HepG2 (cell line): ENCODE data around the gene PLEKHM2. TPM values are rescaled to one million over a fixed set of nuclear protein-coding genes. Genes with fewer than 3 reads are reported as not detected.
A peak's percentile ranks its signal among the peaks of the same experiment; 100 is the strongest.

Source experiments
- ATAC-seq: fragments of 200-7000 bp; cut with Tn5 transposase; 3 replicates; pipeline ENCODE4 v1.9.1; 2020; ENCODE audit warnings: mild to moderate bottlenecking, moderate library complexity
- BruUV-seq: library from RNA; stranded (reverse); fragments of 400-500 nt; replicated peaks from 2 replicates; lab custom pipeline; 2021; lab: Mats Ljungman, UMichigan
- CTCF ChIA-PET: fragments of 300-600 bp; formaldehyde crosslinking; extraction: SDS; loops from one replicate; lab custom pipeline; 2021; ENCODE audit warnings: low total read pairs, inconsistent platforms, low intra/inter-chr PET ratio; lab: Yijun Ruan, JAX
- POLR2A ChIA-PET: fragments of 350-600 bp; sonication (Branson Sonifier 250); formaldehyde crosslinking; loops from one replicate; lab custom pipeline; 2020; ENCODE audit warnings: antibody characterized with exemption, inconsistent platforms; lab: Yijun Ruan, JAX
- DNase-seq: peaks from one replicate; pipeline ENCODE4 v3.0.0-alpha.2; 2015; ENCODE audit warnings: low spot score
- FAIRE-seq: peaks from 3 replicates; lab custom pipeline; 2011; peaks lifted over from hg19 to GRCh38; lab: Jason Lieb, UNC
- H2AFZ ChIP-seq: one replicate; pipeline ENCODE4 v1.6.1; 2011; ENCODE audit warnings: low read length, inconsistent platforms
- H3K27ac ChIP-seq: fragments of 300-600 bp; 3 replicates; pipeline ENCODE4 v1.8.0; 2011; ENCODE audit warnings: mixed run types, mild to moderate bottlenecking, mixed read lengths, low read length, inconsistent platforms; ENCODE audit not compliant: insufficient read depth; ENCODE audit errors: extremely low read length
- H3K27me3 ChIP-seq, 2 experiments: fragments of 200-600 bp in 1 of 2; 2 replicates in 1 of 2; 3 replicates in 1 of 2; pipeline versions ENCODE4 v1.6.0 to v1.8.0; 2011; ENCODE audit warnings: low read length in 2 of 2, mild to moderate bottlenecking in 2 of 2, moderate library complexity in 2 of 2, inconsistent platforms in 1 of 2; ENCODE audit not compliant: insufficient read depth in 2 of 2, control insufficient read depth in 1 of 2
- H3K36me3 ChIP-seq, 2 experiments: fragments of 200-600 bp in 1 of 2; replicated peaks in 1 of 2; 2 replicates in 1 of 2; 3 replicates in 1 of 2; pipeline versions ENCODE4 v1.5.1 to v1.8.0; 2011; ENCODE audit warnings: low read length in 2 of 2, inconsistent platforms in 1 of 2; ENCODE audit not compliant: insufficient read depth in 2 of 2, control insufficient read depth in 1 of 2
- H3K4me1 ChIP-seq: 2 replicates; pipeline ENCODE4 v1.5.1; 2012; ENCODE audit warnings: low read length, inconsistent platforms; ENCODE audit not compliant: insufficient read depth
- H3K4me2 ChIP-seq: 2 replicates; pipeline ENCODE4 v1.6.0; 2011; ENCODE audit warnings: low read depth, low read length, inconsistent platforms
- H3K4me3 ChIP-seq, 3 experiments: fragments of 200-600 bp in 1 of 3; sonication (generic), shearing (Covaris generic) in 1 of 3; replicated peaks in 1 of 3; 2 replicates each; pipeline ENCODE4 v1.5.1; 2011 to 2016; ENCODE audit warnings: low read length in 3 of 3, inconsistent platforms in 2 of 3, low read depth in 2 of 3, mild to moderate bottlenecking in 2 of 3, control low read depth in 1 of 3, mixed read lengths in 1 of 3; ENCODE audit not compliant: insufficient read depth in 1 of 3
- H3K79me2 ChIP-seq: one replicate; pipeline ENCODE4 v1.6.1; 2011; ENCODE audit warnings: low read length, inconsistent platforms; ENCODE audit not compliant: insufficient read depth
- H3K9ac ChIP-seq: 2 replicates; pipeline ENCODE4 v1.6.0; 2011; ENCODE audit warnings: mild to moderate bottlenecking, low read depth, low read length, inconsistent platforms; ENCODE audit not compliant: insufficient read depth
- H3K9me3 ChIP-seq: 2 replicates; pipeline ENCODE4 v1.5.1; 2012; ENCODE audit warnings: mild to moderate bottlenecking, low read length
- H4K20me1 ChIP-seq: 2 replicates; pipeline ENCODE4 v1.6.0; 2011; ENCODE audit warnings: inconsistent platforms, mild to moderate bottlenecking, low read length, moderate library complexity; ENCODE audit not compliant: insufficient read depth
- AGO2 ChIP-seq: fragments of 200-400 bp; formaldehyde crosslinking; optimal IDR thresholded peaks from 2 replicates; pipeline ENCODE3; 2017; ENCODE audit warnings: mild to moderate bottlenecking, low read depth, low read length, moderate library complexity
- GATAD2A ChIP-seq: IDR thresholded peaks from 2 replicates; pipeline ENCODE4 v1.6.1; 2016
- KAT2B ChIP-seq: fragments of 150-350 bp; IDR thresholded peaks from 2 replicates; pipeline ENCODE4 v1.6.1; 2014; ENCODE audit warnings: low read depth, low read length, borderline replicate concordance
- SNAPC5 ChIP-seq: sonication (generic); formaldehyde crosslinking; IDR thresholded peaks from 2 replicates; pipeline ENCODE4 v1.8.1; 2023; ENCODE audit warnings: mild to moderate bottlenecking, missing genetic modification reagents, borderline replicate concordance
- SP140L ChIP-seq: sonication (generic); formaldehyde crosslinking; IDR thresholded peaks from 2 replicates; pipeline ENCODE4 v1.4.0; 2020; ENCODE audit warnings: missing genetic modification reagents, borderline replicate concordance
- TFDP1 ChIP-seq: IDR thresholded peaks from 2 replicates; pipeline ENCODE4 v1.6.1; 2016; ENCODE audit warnings: missing compliant biosample characterization, missing genetic modification reagents, borderline replicate concordance
- ZNF234 ChIP-seq: sonication (generic); formaldehyde crosslinking; conservative IDR thresholded peaks from 2 replicates; pipeline ENCODE4 v1.5.1; 2020; ENCODE audit warnings: mild to moderate bottlenecking, missing genetic modification reagents
- ZNF780A ChIP-seq: sonication (generic); formaldehyde crosslinking; IDR thresholded peaks from 2 replicates; pipeline ENCODE4 v1.8.0; 2022; ENCODE audit warnings: mild to moderate bottlenecking, missing genetic modification reagents, moderate library complexity
- WGBS: methylation state at CpG from one replicate; pipeline ENCODE4 v1.1.6; 2017; ENCODE audit warnings: low lambda C conversion rate; 5-methylcytosine and 5-hydroxymethylcytosine counted together
- in situ Hi-C: cut with HindIII; loops from 2 replicates; pipeline ENCODE4 v1.10.0; 2017; ENCODE audit warnings: low pct_unique_long_range_greater_than_20kb; ENCODE audit not compliant: extremely low pct_ligation_motif_present
- intact Hi-C: fragments of 100-400 bp; cut with micrococcal nuclease; formaldehyde crosslinking; loops from one replicate; pipeline ENCODE4 v1.10.0; 2022; ENCODE audit not compliant: unreplicated experiment
- polyA plus RNA-seq, 8 experiments: library from polyadenylated mRNA; depleted of rRNA in 3 of 8; stranded (reverse) in 7 of 8; unstranded in 1 of 8; fragments of >200 nt; fragmentation: Illumina TruSeq in 4 of 8; extraction: Trizol in 4 of 8; gene quantifications; 2 replicates each; pipeline versions ENCODE4 v1.2.1 to v1.2.3, GENCODE V29; 2011 to 2016; ENCODE audit warnings: low read depth in 4 of 8, missing spikeins in 1 of 8, mixed read lengths in 1 of 8; ENCODE audit not compliant: insufficient read depth in 1 of 8
- total RNA-seq, 5 experiments: library from RNA; depleted of rRNA; stranded (reverse); fragments of >200 nt; fragmentation: Illumina TruSeq; extraction: Trizol; gene quantifications; 2 replicates each; pipeline ENCODE4 v1.2.3, GENCODE V29; 2016; ENCODE audit warnings: low read depth in 1 of 5
- TF ChIP-seq, protein P1 (sequence below): sonication (generic); formaldehyde crosslinking; IDR thresholded peaks from 2 replicates; pipeline ENCODE4 v1.4.0; 2020; ENCODE audit warnings: missing genetic modification reagents

The PLEKHM2 gene
- total and polyA plus RNA-seq, 2 of the 13 experiments (the other 11 are each of a cell fraction or from before 2014, with no cell fraction given): 16.5 to 27.3 TPM

DNA sequence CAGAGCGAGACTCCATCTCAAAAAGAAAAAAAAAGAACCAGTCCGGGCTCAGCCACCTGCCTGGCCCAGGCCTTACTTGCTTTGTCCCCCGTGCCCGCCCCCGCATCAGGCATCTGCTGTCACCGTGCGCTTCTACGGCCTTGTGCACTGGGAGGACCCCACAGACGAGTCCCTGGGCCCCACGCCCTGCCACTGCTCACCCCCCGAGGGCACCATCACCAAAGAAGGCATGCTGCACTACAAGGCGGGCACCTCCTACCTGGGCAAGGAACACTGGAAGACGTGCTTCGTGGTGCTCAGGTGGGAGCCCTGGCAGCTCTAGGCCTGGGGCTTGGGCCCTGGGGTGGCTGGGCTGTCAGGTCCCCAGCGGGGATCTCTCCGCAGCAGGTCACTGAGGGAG, 46.3 kb downstream of the PLEKHM2 start:
- Histone ChIP-seq H4K20me1 (no peaks in the 10 kb centered on the region), H3K4me3 (no peak overlapping the region), H3K4me2 (no peak overlapping the region), H3K4me1 (peaks cover 11% of the 10 kb centered on the region), H3K9ac (no peak overlapping the region), H2AFZ (no peak overlapping the region), H3K27ac (no peak overlapping the region), H3K36me3 (peaks cover 17 to 39% of the 10 kb centered on the region in 2 experiments; a peak in 4 of 5 replicates), H3K27me3 (no peaks in the 10 kb centered on the region), H3K79me2 (no peaks in the 10 kb centered on the region), H3K9me3 (no peaks in the 10 kb centered on the region)
- POLR2A ChIA-PET: no interaction called here
- DNase-seq (no peak), FAIRE-seq (no peak), ATAC-seq (no peak)
- no peak for TF ChIP-seq ZNF780A (CRISPR knock-in tag)
- peak; percentile 19 for TF ChIP-seq AGO2
- no peak for TF ChIP-seq ZNF234
- over 99% methylated on average over 10 of the region's 16 CpGs for WGBS
- CTCF ChIA-PET: no interaction called here
- intact Hi-C loops (no loop called here), in situ Hi-C loops (no loop called here)
- BruUV-seq: no TSS peak

GRCh38 chr1:15730936-15731335, 46.8 kb downstream of the PLEKHM2 start:
- in situ Hi-C loops (no loop called here), intact Hi-C loops (no loop called here)
- peaks cover 16% of the 10 kb centered on the region for H3K4me1 ChIP-seq
- H2AFZ ChIP-seq: no peak overlapping the region
- CTCF ChIA-PET: no interaction called here
- FAIRE-seq (no peak), DNase-seq (no peak), ATAC-seq (no peak)
- H3K9ac ChIP-seq: no peak overlapping the region
- H3K4me3 ChIP-seq: no peak overlapping the region
- TF ChIP-seq SP140L (no peak), SNAPC5 (CRISPR knock-in tag) (no peak), GATAD2A (CRISPR knock-in tag) (no peak), TFDP1 (CRISPR knock-in tag) (no peak), KAT2B (no peak)
- TF ChIP-seq, protein P1, sequence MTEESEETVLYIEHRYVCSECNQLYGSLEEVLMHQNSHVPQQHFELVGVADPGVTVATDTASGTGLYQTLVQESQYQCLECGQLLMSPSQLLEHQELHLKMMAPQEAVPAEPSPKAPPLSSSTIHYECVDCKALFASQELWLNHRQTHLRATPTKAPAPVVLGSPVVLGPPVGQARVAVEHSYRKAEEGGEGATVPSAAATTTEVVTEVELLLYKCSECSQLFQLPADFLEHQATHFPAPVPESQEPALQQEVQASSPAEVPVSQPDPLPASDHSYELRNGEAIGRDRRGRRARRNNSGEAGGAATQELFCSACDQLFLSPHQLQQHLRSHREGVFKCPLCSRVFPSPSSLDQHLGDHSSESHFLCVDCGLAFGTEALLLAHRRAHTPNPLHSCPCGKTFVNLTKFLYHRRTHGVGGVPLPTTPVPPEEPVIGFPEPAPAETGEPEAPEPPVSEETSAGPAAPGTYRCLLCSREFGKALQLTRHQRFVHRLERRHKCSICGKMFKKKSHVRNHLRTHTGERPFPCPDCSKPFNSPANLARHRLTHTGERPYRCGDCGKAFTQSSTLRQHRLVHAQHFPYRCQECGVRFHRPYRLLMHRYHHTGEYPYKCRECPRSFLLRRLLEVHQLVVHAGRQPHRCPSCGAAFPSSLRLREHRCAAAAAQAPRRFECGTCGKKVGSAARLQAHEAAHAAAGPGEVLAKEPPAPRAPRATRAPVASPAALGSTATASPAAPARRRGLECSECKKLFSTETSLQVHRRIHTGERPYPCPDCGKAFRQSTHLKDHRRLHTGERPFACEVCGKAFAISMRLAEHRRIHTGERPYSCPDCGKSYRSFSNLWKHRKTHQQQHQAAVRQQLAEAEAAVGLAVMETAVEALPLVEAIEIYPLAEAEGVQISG (CRISPR knock-in tag): no peak
- H3K79me2 ChIP-seq: no peaks in the 10 kb centered on the region
- H3K4me2 ChIP-seq: no peak overlapping the region
- 100% methylated on average over 10 of the region's 16 CpGs for WGBS
- H3K36me3 ChIP-seq: peaks cover 15 to 35% of the 10 kb centered on the region in 2 experiments; a peak in 4 of 5 replicates
- H4K20me1 ChIP-seq: no peaks in the 10 kb centered on the region
- H3K9me3 ChIP-seq: no peaks in the 10 kb centered on the region
- H3K27ac ChIP-seq: no peak overlapping the region
- no peaks in the 10 kb centered on the region for H3K27me3 ChIP-seq
- no TSS peak for BruUV-seq
- POLR2A ChIA-PET: no interaction called here
